ENCODE measurements around the gene TMEM245. TPM values are rescaled to one million over a fixed set of nuclear protein-coding genes. Genes with fewer than 3 reads are reported as not detected.
"Not testable (repeated sequence)": the region's sequence is repeated elsewhere in the genome, so short reads cannot be mapped to it uniquely, and the experiment has no call there.

Gene TMEM245
- total RNA-seq, 1 experiment from 2014 or later, result 23.7 TPM

DNA sequence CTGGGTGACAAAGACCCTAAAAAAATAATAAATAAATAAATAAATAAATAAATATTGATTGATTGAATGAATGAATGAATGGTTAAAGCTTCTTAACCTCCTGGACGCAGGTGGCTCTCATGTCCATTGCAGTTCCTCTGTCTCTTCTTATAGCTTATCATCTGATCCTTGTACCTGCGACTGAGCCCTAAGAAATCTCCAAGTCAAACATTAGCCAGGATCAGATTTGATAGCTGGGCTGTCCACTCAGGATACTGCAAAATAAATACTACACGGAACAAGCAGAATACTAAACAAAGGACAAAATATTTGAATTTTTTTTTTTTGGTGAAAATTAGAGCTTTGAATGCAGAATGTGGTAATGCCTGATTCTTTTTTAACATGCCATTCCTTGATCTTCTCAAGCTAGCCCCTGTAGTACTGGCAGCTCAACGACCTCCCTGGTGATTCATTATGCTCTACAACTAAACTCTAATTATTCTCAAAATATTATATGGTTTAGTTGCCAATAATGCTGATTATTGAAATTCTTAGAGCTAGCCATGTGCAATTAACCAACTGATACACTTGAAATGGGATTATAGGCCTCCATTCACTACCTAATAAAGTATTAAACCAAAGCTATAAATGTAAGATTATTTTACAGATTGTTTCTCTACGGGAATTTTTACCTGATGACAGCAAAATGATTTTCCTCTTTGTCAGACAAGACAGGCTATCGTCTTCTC is 9.9 kb upstream of the TMEM245 start:
- intact Hi-C loops (cut with micrococcal nuclease), result no loop called here
- Histone ChIP-seq H4K20me1 (ENCODE audit: low read length) (no peaks in the 10 kb centered on the region), H3K4me2 (ENCODE audit: low read length) (no peak overlapping the region), H3K9me2 (replicated peaks; ENCODE audit: low read length) (no peaks in the 10 kb centered on the region), H3K4me1 (ENCODE audit: insufficient read depth, low read length) (no peaks in the 10 kb centered on the region), H3K4me3 (ENCODE audit: low read length) (no peak overlapping the region), H3F3A (ENCODE audit: low read length, unreplicated experiment) (no peaks in the 10 kb centered on the region), H3K27ac (ENCODE audit: low read length) (no peak overlapping the region), H3K79me2 (ENCODE audit: low read length) (no peaks in the 10 kb centered on the region), H3K9ac (ENCODE audit: low read length) (no peak overlapping the region), H3K27me3 (ENCODE audit: low read length) (no peaks in the 10 kb centered on the region), H2AFZ (ENCODE audit: low read length) (no peak overlapping the region), H3K9me3 (ENCODE audit: low read length) (no peaks in the 10 kb centered on the region), H3K36me3 (ENCODE audit: low read depth, low read length) (no peaks in the 10 kb centered on the region)
- TF ChIP-seq EZH2phosphoT487 (IDR thresholded peaks at IDR 0.05; ENCODE audit: borderline replicate concordance, low read length), result no peak
- no peak for TF ChIP-seq EZH2 (IDR thresholded peaks at IDR 0.05; ENCODE audit: low read length, unreplicated experiment)
- TF ChIP-seq, protein P1, sequence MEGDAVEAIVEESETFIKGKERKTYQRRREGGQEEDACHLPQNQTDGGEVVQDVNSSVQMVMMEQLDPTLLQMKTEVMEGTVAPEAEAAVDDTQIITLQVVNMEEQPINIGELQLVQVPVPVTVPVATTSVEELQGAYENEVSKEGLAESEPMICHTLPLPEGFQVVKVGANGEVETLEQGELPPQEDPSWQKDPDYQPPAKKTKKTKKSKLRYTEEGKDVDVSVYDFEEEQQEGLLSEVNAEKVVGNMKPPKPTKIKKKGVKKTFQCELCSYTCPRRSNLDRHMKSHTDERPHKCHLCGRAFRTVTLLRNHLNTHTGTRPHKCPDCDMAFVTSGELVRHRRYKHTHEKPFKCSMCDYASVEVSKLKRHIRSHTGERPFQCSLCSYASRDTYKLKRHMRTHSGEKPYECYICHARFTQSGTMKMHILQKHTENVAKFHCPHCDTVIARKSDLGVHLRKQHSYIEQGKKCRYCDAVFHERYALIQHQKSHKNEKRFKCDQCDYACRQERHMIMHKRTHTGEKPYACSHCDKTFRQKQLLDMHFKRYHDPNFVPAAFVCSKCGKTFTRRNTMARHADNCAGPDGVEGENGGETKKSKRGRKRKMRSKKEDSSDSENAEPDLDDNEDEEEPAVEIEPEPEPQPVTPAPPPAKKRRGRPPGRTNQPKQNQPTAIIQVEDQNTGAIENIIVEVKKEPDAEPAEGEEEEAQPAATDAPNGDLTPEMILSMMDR (conservative IDR thresholded peaks at IDR 0.05; ENCODE audit: low read depth, low read length), result no peak
- DNase-seq, result no peak
- ChIA-PET POLR2A (ENCODE audit: unreplicated experiment) (no interaction called here), CTCF (interaction anchor here (0.6 kb wide), 1 partner anchor 89 kb away, joined by 5 read pairs; no protein-coding TSS in a partner anchor)
- ATAC-seq, result no peak
- BruUV-seq (replicated peaks), result no TSS peak

DNA sequence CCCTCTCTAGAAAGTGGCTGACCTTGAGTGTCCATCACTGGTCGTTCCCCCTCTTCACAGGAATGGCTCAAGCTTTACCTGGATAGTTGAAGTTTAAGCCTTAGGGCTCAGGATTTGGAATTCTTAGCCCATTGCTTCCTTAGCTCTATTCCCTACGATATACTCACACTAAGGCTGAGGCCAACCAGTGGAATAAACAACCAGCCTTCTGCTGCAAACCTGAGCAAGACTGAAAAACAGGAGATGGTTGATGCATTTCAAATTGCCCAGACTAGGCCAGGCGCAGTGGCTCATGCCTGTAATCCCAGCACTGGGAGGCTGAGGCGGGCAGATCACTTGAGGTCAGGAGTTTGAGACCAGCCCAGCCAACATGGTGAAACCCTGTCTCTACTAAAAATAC is 6.9 kb upstream of the TMEM245 start:
- H3K27ac ChIP-seq (ENCODE audit: low read length); H3K36me3 ChIP-seq (ENCODE audit: low read depth, low read length); H3K9me3 ChIP-seq (ENCODE audit: low read length); DNase-seq; H4K20me1 ChIP-seq (ENCODE audit: low read length); CTCF ChIA-PET; H3K4me1 ChIP-seq (ENCODE audit: insufficient read depth, low read length); H3K27me3 ChIP-seq (ENCODE audit: low read length); H3K9me2 ChIP-seq (replicated peaks; ENCODE audit: low read length); BruUV-seq (replicated peaks); H3F3A ChIP-seq (ENCODE audit: low read length, unreplicated experiment); H3K79me2 ChIP-seq (ENCODE audit: low read length); intact Hi-C loops (cut with micrococcal nuclease); H3K4me2 ChIP-seq (ENCODE audit: low read length); H3K9ac ChIP-seq (ENCODE audit: low read length); ATAC-seq; H2AFZ ChIP-seq (ENCODE audit: low read length); H3K4me3 ChIP-seq (ENCODE audit: low read length); POLR2A ChIA-PET (ENCODE audit: unreplicated experiment): not testable (repeated sequence)

DNA sequence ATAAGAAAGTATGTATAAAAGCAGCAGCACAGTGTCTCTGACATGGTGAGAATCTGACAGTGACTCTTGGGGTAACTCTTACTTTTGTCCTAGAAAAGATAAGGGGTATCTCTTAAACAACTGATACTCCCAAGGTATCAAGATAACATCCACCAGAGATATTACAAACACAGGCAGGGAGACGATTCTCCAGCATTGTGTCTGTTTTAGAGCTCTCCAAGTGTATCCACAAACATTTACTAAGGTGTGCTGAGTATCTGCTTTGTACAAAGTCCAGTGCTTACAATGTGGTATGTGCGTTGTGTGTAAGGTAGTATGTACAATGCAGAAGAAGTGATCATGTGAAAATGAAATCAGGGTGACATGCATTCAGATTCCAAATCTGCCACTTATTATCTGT is 4.4 kb upstream of the TMEM245 start:
- ATAC-seq, result no peak
- Histone ChIP-seq H3K36me3 (ENCODE audit: low read depth, low read length) (no peaks in the 10 kb centered on the region), H3K4me1 (ENCODE audit: insufficient read depth, low read length) (peaks cover 5% of the 10 kb centered on the region), H4K20me1 (ENCODE audit: low read length) (no peaks in the 10 kb centered on the region), H3K9me2 (replicated peaks; ENCODE audit: low read length) (no peaks in the 10 kb centered on the region), H2AFZ (ENCODE audit: low read length) (no peak overlapping the region), H3K9me3 (ENCODE audit: low read length) (no peaks in the 10 kb centered on the region), H3K9ac (ENCODE audit: low read length) (no peak overlapping the region), H3K27ac (ENCODE audit: low read length) (no peak overlapping the region), H3K27me3 (ENCODE audit: low read length) (no peaks in the 10 kb centered on the region), H3K79me2 (ENCODE audit: low read length) (peaks cover 6% of the 10 kb centered on the region), H3F3A (ENCODE audit: low read length, unreplicated experiment) (no peaks in the 10 kb centered on the region), H3K4me3 (ENCODE audit: low read length) (no peak overlapping the region), H3K4me2 (ENCODE audit: low read length) (no peak overlapping the region)
- BruUV-seq (replicated peaks), result no TSS peak
- POLR2A ChIA-PET (ENCODE audit: unreplicated experiment), result no interaction called here
- CTCF ChIA-PET, result no interaction called here
- DNase-seq, result no peak
- intact Hi-C loops (cut with micrococcal nuclease), result no loop called here
- no peak for TF ChIP-seq EZH2 (IDR thresholded peaks at IDR 0.05; ENCODE audit: low read length, unreplicated experiment)
- TF ChIP-seq EZH2phosphoT487 (IDR thresholded peaks at IDR 0.05; ENCODE audit: borderline replicate concordance, low read length), result no peak
- TF ChIP-seq, protein P1 (conservative IDR thresholded peaks at IDR 0.05; ENCODE audit: low read depth, low read length), result no peak

All from PC-3 (cell line).